HEK293 (cell line): ENCODE results near the gene DDX39A.

Experiments
- EGR2 ChIP-seq: fragments of 450-650 bp; formaldehyde crosslinking; IDR thresholded peaks from 2 replicates; pipeline ENCODE4 v1.5.1; 2016; ENCODE audit warnings: low read depth, missing biosample characterization, missing genetic modification characterization
- ELK4 ChIP-seq: IDR thresholded peaks from 2 replicates; pipeline ENCODE4 v1.6.1; 2011; ENCODE audit warnings: mild to moderate bottlenecking, low read depth, low read length, borderline replicate concordance
- HOXC10 ChIP-seq: sonication (generic); formaldehyde crosslinking; IDR thresholded peaks from 2 replicates; pipeline ENCODE4 v1.8.1; 2023; ENCODE audit warnings: mild to moderate bottlenecking, missing genetic modification reagents
- HOXD13 ChIP-seq: sonication (generic); formaldehyde crosslinking; IDR thresholded peaks from 2 replicates; pipeline ENCODE4 v1.8.0; 2022; ENCODE audit warnings: missing genetic modification reagents, borderline replicate concordance
- KLF1 ChIP-seq: fragments of 450-650 bp; formaldehyde crosslinking; IDR thresholded peaks from 2 replicates; pipeline ENCODE4 v1.5.1; 2016; ENCODE audit warnings: missing biosample characterization, missing genetic modification characterization
- PBX3 ChIP-seq: sonication (generic); formaldehyde crosslinking; IDR thresholded peaks from 2 replicates; pipeline ENCODE4 v1.8.1; 2022; ENCODE audit warnings: mild to moderate bottlenecking, moderate library complexity, missing genetic modification reagents
- RBAK ChIP-seq: fragments of 450-650 bp; formaldehyde crosslinking; IDR thresholded peaks from 2 replicates; pipeline ENCODE4 v1.5.1; 2016; ENCODE audit warnings: missing biosample characterization, missing genetic modification characterization
- SP3 ChIP-seq: fragments of 450-650 bp; formaldehyde crosslinking; IDR thresholded peaks from 2 replicates; pipeline ENCODE4 v1.5.1; 2016; ENCODE audit warnings: missing biosample characterization, missing genetic modification characterization
- TRIM28 ChIP-seq: IDR thresholded peaks from 2 replicates; pipeline ENCODE4 v1.6.1; 2011; ENCODE audit warnings: low read length, control low read depth, borderline replicate concordance
- ZBTB10 ChIP-seq: fragments of 450-650 bp; formaldehyde crosslinking; IDR thresholded peaks from 2 replicates; pipeline ENCODE4 v1.5.1; 2016; ENCODE audit warnings: missing biosample characterization, missing genetic modification characterization
- ZBTB17 ChIP-seq: fragments of 450-650 bp; formaldehyde crosslinking; IDR thresholded peaks from 2 replicates; pipeline ENCODE4 v1.5.1; 2016; ENCODE audit warnings: missing biosample characterization, missing genetic modification characterization
- ZBTB26 ChIP-seq: fragments of 450-650 bp; formaldehyde crosslinking; optimal IDR thresholded peaks from 2 replicates; pipeline ENCODE3; 2016; ENCODE audit warnings: missing biosample characterization, mild to moderate bottlenecking, missing genetic modification characterization
- ZNF138 ChIP-seq: fragments of 450-650 bp; formaldehyde crosslinking; IDR thresholded peaks from 2 replicates; pipeline ENCODE4 v1.5.1; 2016; ENCODE audit warnings: missing biosample characterization, missing genetic modification characterization, borderline replicate concordance
- ZNF155 ChIP-seq: fragments of 450-650 bp; formaldehyde crosslinking; IDR thresholded peaks from 2 replicates; pipeline ENCODE4 v1.5.1; 2016; ENCODE audit warnings: missing biosample characterization, missing genetic modification characterization
- ZNF157 ChIP-seq: fragments of 450-650 bp; formaldehyde crosslinking; IDR thresholded peaks from 2 replicates; pipeline ENCODE4 v1.5.1; 2016; ENCODE audit warnings: missing biosample characterization, missing genetic modification characterization
- ZNF16 ChIP-seq: fragments of 450-650 bp; formaldehyde crosslinking; IDR thresholded peaks from 2 replicates; pipeline ENCODE4 v1.5.1; 2016; ENCODE audit warnings: low read depth, missing biosample characterization, missing genetic modification characterization
- ZNF211 ChIP-seq: fragments of 450-650 bp; formaldehyde crosslinking; IDR thresholded peaks from 2 replicates; pipeline ENCODE4 v1.5.1; 2016; ENCODE audit warnings: low read depth, missing biosample characterization, missing genetic modification characterization
- ZNF23 ChIP-seq: fragments of 450-650 bp; formaldehyde crosslinking; IDR thresholded peaks from 2 replicates; pipeline ENCODE4 v1.5.1; 2016; ENCODE audit warnings: missing biosample characterization, missing genetic modification characterization, borderline replicate concordance
- ZNF324 ChIP-seq: fragments of 450-650 bp; formaldehyde crosslinking; IDR thresholded peaks from 2 replicates; pipeline ENCODE4 v1.5.1; 2016; ENCODE audit warnings: missing biosample characterization, missing genetic modification characterization
- ZNF394 ChIP-seq: fragments of 450-650 bp; formaldehyde crosslinking; IDR thresholded peaks from 2 replicates; pipeline ENCODE4 v1.5.1; 2016; ENCODE audit warnings: missing biosample characterization, missing genetic modification characterization, mild to moderate bottlenecking, moderate library complexity, borderline replicate concordance
- ZNF398 ChIP-seq: fragments of 450-650 bp; formaldehyde crosslinking; IDR thresholded peaks from 2 replicates; pipeline ENCODE4 v1.5.1; 2017; ENCODE audit warnings: missing biosample characterization, missing genetic modification characterization
- ZNF423 ChIP-seq: fragments of 450-650 bp; formaldehyde crosslinking; IDR thresholded peaks from 2 replicates; pipeline ENCODE4 v1.5.1; 2016; ENCODE audit warnings: missing biosample characterization, missing genetic modification characterization
- ZNF529 ChIP-seq: fragments of 450-650 bp; formaldehyde crosslinking; IDR thresholded peaks from 2 replicates; pipeline ENCODE4 v1.5.1; 2017; ENCODE audit warnings: missing genetic modification characterization, missing biosample characterization; ENCODE audit not compliant: insufficient replicate concordance
- ZNF530 ChIP-seq: fragments of 450-650 bp; formaldehyde crosslinking; IDR thresholded peaks from 2 replicates; pipeline ENCODE4 v1.5.1; 2016; ENCODE audit warnings: low read depth, missing biosample characterization, missing genetic modification characterization
- ZNF549 ChIP-seq: fragments of 450-650 bp; IDR thresholded peaks from 2 replicates; pipeline ENCODE4 v1.5.1; 2018; ENCODE audit warnings: missing biosample characterization, missing genetic modification characterization, mild to moderate bottlenecking, inconsistent platforms, moderate library complexity
- ZNF600 ChIP-seq: fragments of 450-650 bp; formaldehyde crosslinking; IDR thresholded peaks from 2 replicates; pipeline ENCODE4 v1.5.1; 2016; ENCODE audit warnings: missing biosample characterization, missing genetic modification characterization
- ZNF658 ChIP-seq: fragments of 450-650 bp; formaldehyde crosslinking; IDR thresholded peaks from 2 replicates; pipeline ENCODE4; 2016; ENCODE audit warnings: missing biosample characterization, missing genetic modification characterization
- ZNF677 ChIP-seq: fragments of 450-650 bp; IDR thresholded peaks from 2 replicates; pipeline ENCODE4 v1.5.0; 2018; ENCODE audit warnings: missing biosample characterization, mild to moderate bottlenecking, missing genetic modification characterization, moderate library complexity
- ZNF692 ChIP-seq: fragments of 450-650 bp; formaldehyde crosslinking; IDR thresholded peaks from 2 replicates; pipeline ENCODE4 v1.5.1; 2016; ENCODE audit warnings: missing biosample characterization, missing genetic modification characterization
- ZNF76 ChIP-seq: fragments of 450-650 bp; formaldehyde crosslinking; IDR thresholded peaks from 2 replicates; pipeline ENCODE4; 2016; ENCODE audit warnings: low read depth, missing biosample characterization, missing genetic modification characterization, borderline replicate concordance
- ZNF791 ChIP-seq: fragments of 450-650 bp; formaldehyde crosslinking; IDR thresholded peaks from 2 replicates; pipeline ENCODE4 v1.5.1; 2016; ENCODE audit warnings: missing biosample characterization, missing genetic modification characterization

Gene DDX39A

GRCh38 chr19:14406645-14407401 is 12.3 kb downstream of the DDX39A start (continued):
- no peak for TF ChIP-seq ELK4
- no peak for TF ChIP-seq ZNF423 (tag by site-specific recombination)
- TF ChIP-seq ZNF155 (tag by site-specific recombination): no peak
- no peak for TF ChIP-seq ZNF76 (tag by site-specific recombination)
- 0 out of 2 replicates have a peak, but pooled peaks have one; percentile 21 for TF ChIP-seq EGR2 (tag by site-specific recombination)
- no peak for TF ChIP-seq ZNF658 (tag by site-specific recombination)
- TF ChIP-seq ZNF530 (tag by site-specific recombination): no peak
- TF ChIP-seq HOXD13: no peak
- no peak for TF ChIP-seq ZNF23
- TF ChIP-seq ZNF677: no peak
- no peak for TF ChIP-seq ZNF791 (tag by site-specific recombination)
- no peak for TF ChIP-seq ZNF157
- TF ChIP-seq PBX3 (CRISPR knock-in tag): 0 out of 2 replicates have a peak, but pooled peaks have one; percentile 9
- TF ChIP-seq RBAK (tag by site-specific recombination): no peak
- 0 out of 2 replicates have a peak, but pooled peaks have one; percentile 7 for TF ChIP-seq ZNF600 (tag by site-specific recombination)
- no peak for TF ChIP-seq ZNF549 (tag by site-specific recombination)
- TF ChIP-seq ZNF16 (tag by site-specific recombination): no peak
- no peak for TF ChIP-seq ZNF529 (tag by site-specific recombination)
- no peak for TF ChIP-seq ZNF138 (tag by site-specific recombination)
- TF ChIP-seq ZNF394 (tag by site-specific recombination): no peak
- no peak for TF ChIP-seq TRIM28
- no peak for TF ChIP-seq ZNF398 (tag by site-specific recombination)
- TF ChIP-seq ZNF324 (tag by site-specific recombination): no peak
- TF ChIP-seq SP3 (tag by site-specific recombination): no peak
- peak; percentile 10 for TF ChIP-seq ZBTB26 (tag by site-specific recombination)
- TF ChIP-seq ZNF692 (tag by site-specific recombination): no peak
- no peak for TF ChIP-seq KLF1 (tag by site-specific recombination)
- no peak for TF ChIP-seq ZBTB10 (tag by site-specific recombination)
- TF ChIP-seq ZNF211 (tag by site-specific recombination): no peak
- no peak for TF ChIP-seq HOXC10 (CRISPR knock-in tag)
- TF ChIP-seq ZBTB17 (tag by site-specific recombination): no peak
